ENCODE data around the gene SLC7A4.

GRCh38 chr22:21010426-21011113, 21.8 kb downstream of the SLC7A4 start:
- no peak for TF ChIP-seq CTCF (IDR thresholded peaks at IDR 0.05)
- no peak for TF ChIP-seq ZFX (IDR thresholded peaks at IDR 0.05; ENCODE audit: borderline replicate concordance)
